ENCODE results near the gene LYSMD3.

DNA sequence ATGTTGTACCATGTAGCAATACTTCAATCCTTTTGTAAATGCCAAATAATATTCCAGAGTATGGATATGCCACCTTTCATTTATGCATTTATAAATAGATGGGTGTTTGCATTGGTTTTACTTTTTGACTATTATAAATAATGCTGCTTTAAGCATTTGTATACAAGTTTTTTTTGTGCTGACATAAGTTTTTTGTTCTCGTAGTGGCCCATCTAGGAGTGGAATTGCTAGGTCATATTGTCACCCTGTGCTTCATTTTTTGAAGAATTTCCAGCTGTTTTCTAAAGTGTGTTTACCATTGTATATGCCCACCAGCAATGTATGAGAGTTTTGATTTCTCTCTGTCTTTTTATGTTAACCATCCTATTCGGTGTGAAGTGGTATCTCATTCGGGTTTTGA lies 36.1 kb upstream of the LYSMD3 start:
- TF ChIP-seq POLR2A (IDR thresholded peaks at IDR 0.05), result no peak
- TF ChIP-seq, protein P1, sequence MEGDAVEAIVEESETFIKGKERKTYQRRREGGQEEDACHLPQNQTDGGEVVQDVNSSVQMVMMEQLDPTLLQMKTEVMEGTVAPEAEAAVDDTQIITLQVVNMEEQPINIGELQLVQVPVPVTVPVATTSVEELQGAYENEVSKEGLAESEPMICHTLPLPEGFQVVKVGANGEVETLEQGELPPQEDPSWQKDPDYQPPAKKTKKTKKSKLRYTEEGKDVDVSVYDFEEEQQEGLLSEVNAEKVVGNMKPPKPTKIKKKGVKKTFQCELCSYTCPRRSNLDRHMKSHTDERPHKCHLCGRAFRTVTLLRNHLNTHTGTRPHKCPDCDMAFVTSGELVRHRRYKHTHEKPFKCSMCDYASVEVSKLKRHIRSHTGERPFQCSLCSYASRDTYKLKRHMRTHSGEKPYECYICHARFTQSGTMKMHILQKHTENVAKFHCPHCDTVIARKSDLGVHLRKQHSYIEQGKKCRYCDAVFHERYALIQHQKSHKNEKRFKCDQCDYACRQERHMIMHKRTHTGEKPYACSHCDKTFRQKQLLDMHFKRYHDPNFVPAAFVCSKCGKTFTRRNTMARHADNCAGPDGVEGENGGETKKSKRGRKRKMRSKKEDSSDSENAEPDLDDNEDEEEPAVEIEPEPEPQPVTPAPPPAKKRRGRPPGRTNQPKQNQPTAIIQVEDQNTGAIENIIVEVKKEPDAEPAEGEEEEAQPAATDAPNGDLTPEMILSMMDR (IDR thresholded peaks at IDR 0.05 in 4 of 5, conservative IDR thresholded peaks at IDR 0.05 in 1 of 5), result no peak

Data from gastrocnemius medialis (tissue), 4 donors.